Adrenal gland (tissue), 5 donors: ENCODE results near the gene CPA5.

Experiments
- CTCF ChIP-seq, 6 experiments: fragments of 450-650 bp in 4 of 6; fragments of 200-600 bp in 2 of 6; sonication (generic) in 1 of 6; IDR thresholded peaks; 1 replicate in 5 of 6; 2 replicates in 1 of 6; pipeline versions ENCODE4 v1.5.1 to v1.8.0; 2016 to 2021; ENCODE audit warnings: antibody characterized with exemption in 6 of 6, mild to moderate bottlenecking in 2 of 6, moderate library complexity in 1 of 6
- POLR2A ChIP-seq, 2 donors: fragments of 450-650 bp; IDR thresholded peaks; one replicate each; pipeline ENCODE4 v1.6.1; 2017; ENCODE audit warnings: antibody characterized with exemption in 2 of 2, mild to moderate bottlenecking in 2 of 2, moderate library complexity in 1 of 2
- donor health status: DM: no; HTN: no; CAD: no.

DNA sequence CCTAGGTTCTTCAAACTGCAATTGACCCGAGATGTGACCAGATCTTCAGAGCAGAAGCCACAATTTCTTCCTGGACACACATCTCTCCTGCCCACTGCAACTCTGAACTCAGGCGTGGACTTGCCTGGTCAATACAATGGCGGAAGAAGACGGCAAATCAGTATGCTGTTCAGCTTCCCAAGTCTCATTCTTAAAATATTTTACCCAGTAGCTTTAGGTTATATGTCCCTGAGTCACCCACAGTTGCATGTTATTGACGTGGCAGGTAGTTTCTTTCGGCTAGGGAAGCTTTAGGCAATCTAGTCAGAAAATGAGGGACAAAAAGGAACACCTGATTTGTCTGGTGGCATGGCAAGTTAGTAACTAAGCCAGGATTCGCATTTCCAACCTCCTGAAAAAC lies 73.7 kb downstream of the CPA5 start:
- TF ChIP-seq CTCF (IDR thresholded peaks at IDR 0.05) = no peak
- TF ChIP-seq POLR2A (IDR thresholded peaks at IDR 0.05) = no peak
